HAP-1 (cell line): ENCODE results near the gene EGFLAM.

ENCODE experiments used
- DNase-seq, 2 experiments: peaks; one replicate each; pipeline ENCODE4 v3.0.0-alpha.2; 2016 to 2020; ENCODE audit warnings: low spot score in 2 of 2
- H3K27me3 ChIP-seq: fragments of 250-450 bp; sonication (Bioruptor Pico); 2 replicates; pipeline ENCODE4 v1.5.1; 2020; ENCODE audit warnings: low read depth, mild to moderate bottlenecking, moderate library complexity
- H3K36me3 ChIP-seq: fragments of 250-450 bp; sonication (Bioruptor Pico); replicated peaks from 2 replicates; pipeline ENCODE4 v1.5.1; 2020; ENCODE audit warnings: mild to moderate bottlenecking
- H3K4me1 ChIP-seq: fragments of 250-450 bp; sonication (Bioruptor Pico); 2 replicates; pipeline ENCODE4 v1.5.1; 2020; ENCODE audit warnings: mild to moderate bottlenecking
- H3K4me3 ChIP-seq: fragments of 250-450 bp; sonication (Bioruptor Pico); 2 replicates; pipeline ENCODE4 v1.5.1; 2020; ENCODE audit warnings: mild to moderate bottlenecking, moderate library complexity
- H3K9me3 ChIP-seq: fragments of 250-450 bp; sonication (Bioruptor Pico); 2 replicates; pipeline ENCODE4 v1.5.1; 2020; ENCODE audit warnings: mild to moderate bottlenecking, moderate library complexity
- in situ Hi-C: fragments of 300-500 bp; cut with MboI; formaldehyde crosslinking; loops from 3 replicates; pipeline ENCODE4 v1.14.3; 2020; ENCODE audit warnings: low sequenced_read_pairs, inconsistent platforms, mixed read lengths

Gene EGFLAM

GRCh38 chr5:38431242-38431853, 173.0 kb downstream of the EGFLAM start:
- Histone ChIP-seq H3K4me1 (no peaks in the 10 kb centered on the region), H3K27me3 (peaks cover 2% of the 10 kb centered on the region; the same call in 1 of the 2 replicates), H3K4me3 (no peak overlapping the region), H3K36me3 (no peaks in the 10 kb centered on the region), H3K9me3 (no peaks in the 10 kb centered on the region)
- no peak for DNase-seq
- in situ Hi-C loops: no loop called here

GRCh38 chr5:38433160-38433861, 175.0 kb downstream of the EGFLAM start:
- no peak for DNase-seq
- H3K36me3 ChIP-seq: no peaks in the 10 kb centered on the region
- H3K4me1 ChIP-seq: no peaks in the 10 kb centered on the region
- H3K4me3 ChIP-seq: no peak overlapping the region
- in situ Hi-C loops: no loop called here
- H3K9me3 ChIP-seq: no peaks in the 10 kb centered on the region
- H3K27me3 ChIP-seq: peaks cover 2% of the 10 kb centered on the region; the same call in 1 of the 2 replicates

- H3K4me1 ChIP-seq: no peaks in the 10 kb centered on the region
- in situ Hi-C loops: loop anchor here (5.0 kb wide), 1 partner anchor 372 kb away; no protein-coding TSS in a partner anchor
- no peak for DNase-seq
Measured at GRCh38 chr5:38434966-38435705, 176.8 kb downstream of the EGFLAM start.

GRCh38 chr5:38438757-38439156, 180.4 kb downstream of the EGFLAM start:
- Histone ChIP-seq H3K36me3 (no peaks in the 10 kb centered on the region), H3K4me3 (no peak overlapping the region), H3K9me3 (no peaks in the 10 kb centered on the region), H3K27me3 (peaks cover 2% of the 10 kb centered on the region; the same call in 1 of the 2 replicates), H3K4me1 (no peaks in the 10 kb centered on the region)
- no peak for DNase-seq
- in situ Hi-C loops: loop anchor here (5.0 kb wide), 1 partner anchor 369 kb away; no protein-coding TSS in a partner anchor

More at GRCh38 chr5:38434966-38435705, 176.8 kb downstream of the EGFLAM start:
- Histone ChIP-seq H3K4me3 (no peak overlapping the region), H3K9me3 (no peaks in the 10 kb centered on the region), H3K36me3 (no peaks in the 10 kb centered on the region), H3K27me3 (peaks cover 2% of the 10 kb centered on the region; the same call in 1 of the 2 replicates)

GRCh38 chr5:38441453-38442246, 183.3 kb downstream of the EGFLAM start:
- Histone ChIP-seq H3K4me1 (no peaks in the 10 kb centered on the region), H3K9me3 (no peaks in the 10 kb centered on the region), H3K36me3 (no peaks in the 10 kb centered on the region), H3K4me3 (no peak overlapping the region), H3K27me3 (no peaks in the 10 kb centered on the region)
- in situ Hi-C loops: no loop called here
- peak; percentile 86 to 90 for DNase-seq

GRCh38 chr5:38442247-38442573, 183.9 kb downstream of the EGFLAM start:
- in situ Hi-C loops: no loop called here
- no peaks in the 10 kb centered on the region for H3K4me1 ChIP-seq
- no peak for DNase-seq
- H3K36me3 ChIP-seq: no peaks in the 10 kb centered on the region
- no peak overlapping the region for H3K4me3 ChIP-seq
- no peaks in the 10 kb centered on the region for H3K27me3 ChIP-seq
- H3K9me3 ChIP-seq: no peaks in the 10 kb centered on the region

- Histone ChIP-seq H3K4me1 (no peaks in the 10 kb centered on the region), H3K36me3 (no peaks in the 10 kb centered on the region), H3K4me3 (no peak overlapping the region), H3K27me3 (no peaks in the 10 kb centered on the region), H3K9me3 (no peaks in the 10 kb centered on the region)
- in situ Hi-C loops: no loop called here
- DNase-seq: no peak
Measured at GRCh38 chr5:38443390-38443789, 185.0 kb downstream of the EGFLAM start.

- DNase-seq: peak in 1 of 2 experiments; percentile 26
- H3K36me3 ChIP-seq: no peaks in the 10 kb centered on the region
- in situ Hi-C loops: no loop called here
- H3K27me3 ChIP-seq: no peaks in the 10 kb centered on the region
- H3K4me1 ChIP-seq: no peaks in the 10 kb centered on the region
- no peaks in the 10 kb centered on the region for H3K9me3 ChIP-seq
- no peak overlapping the region for H3K4me3 ChIP-seq
Measured at GRCh38 chr5:38445374-38446028, 187.1 kb downstream of the EGFLAM start.

- Histone ChIP-seq H3K36me3 (no peaks in the 10 kb centered on the region), H3K4me1 (no peaks in the 10 kb centered on the region), H3K27me3 (no peaks in the 10 kb centered on the region), H3K9me3 (no peaks in the 10 kb centered on the region), H3K4me3 (no peak overlapping the region)
- in situ Hi-C loops: no loop called here
- no peak for DNase-seq
Measured at GRCh38 chr5:38446029-38446522, 187.7 kb downstream of the EGFLAM start.

GRCh38 chr5:38447056-38447455, 188.7 kb downstream of the EGFLAM start:
- no peak overlapping the region for H3K4me3 ChIP-seq
- H3K27me3 ChIP-seq: no peaks in the 10 kb centered on the region
- in situ Hi-C loops: no loop called here
- no peaks in the 10 kb centered on the region for H3K36me3 ChIP-seq
- no peaks in the 10 kb centered on the region for H3K4me1 ChIP-seq
- H3K9me3 ChIP-seq: no peaks in the 10 kb centered on the region
- DNase-seq: no peak

- Histone ChIP-seq H3K36me3 (no peaks in the 10 kb centered on the region), H3K4me1 (no peaks in the 10 kb centered on the region), H3K4me3 (no peak overlapping the region), H3K27me3 (no peaks in the 10 kb centered on the region), H3K9me3 (no peaks in the 10 kb centered on the region)
- DNase-seq: no peak
- in situ Hi-C loops: no loop called here
Measured at GRCh38 chr5:38447786-38448185, 189.4 kb downstream of the EGFLAM start.

- no peaks in the 10 kb centered on the region for H3K4me1 ChIP-seq
- no peak overlapping the region for H3K4me3 ChIP-seq
- no peak for DNase-seq
- no peaks in the 10 kb centered on the region for H3K9me3 ChIP-seq
- in situ Hi-C loops: no loop called here
- H3K27me3 ChIP-seq: no peaks in the 10 kb centered on the region
- H3K36me3 ChIP-seq: no peaks in the 10 kb centered on the region
Measured at GRCh38 chr5:38448568-38449350, 190.4 kb downstream of the EGFLAM start.
